Trophoblast cell (in vitro differentiated cells and primary cell): ENCODE measurements around the gene ANXA2R.

Experiments used
- DNase-seq, 2 donors: peaks; one replicate each; pipeline ENCODE4 v3.0.0-alpha.2; 2016
- H2AFZ ChIP-seq: 2 replicates; pipeline ENCODE4 v1.6.1; 2013; ENCODE audit warnings: low read length, moderate library complexity, mild to moderate bottlenecking; ENCODE audit not compliant: insufficient read depth, poor library complexity
- H2AK5ac ChIP-seq: 2 replicates; pipeline ENCODE4 v1.6.1; 2013; ENCODE audit warnings: mild to moderate bottlenecking, low read length
- H2BK120ac ChIP-seq: 2 replicates; pipeline ENCODE4 v1.6.1; 2013; ENCODE audit warnings: low read length, mild to moderate bottlenecking, moderate library complexity; ENCODE audit not compliant: insufficient read depth, poor library complexity
- H2BK12ac ChIP-seq: 2 replicates; pipeline ENCODE4 v1.6.1; 2013; ENCODE audit warnings: mild to moderate bottlenecking, low read length, moderate library complexity
- H2BK5ac ChIP-seq: 2 replicates; pipeline ENCODE4 v1.6.1; 2013; ENCODE audit warnings: low read length, low read depth, moderate library complexity, mild to moderate bottlenecking; ENCODE audit not compliant: poor library complexity
- H3K14ac ChIP-seq: 2 replicates; pipeline ENCODE4 v1.6.1; 2013; ENCODE audit warnings: mild to moderate bottlenecking, low read length
- H3K18ac ChIP-seq: 2 replicates; pipeline ENCODE4 v1.6.1; 2013; ENCODE audit warnings: mild to moderate bottlenecking, low read length
- H3K23ac ChIP-seq: 2 replicates; pipeline ENCODE4 v1.6.1; 2013; ENCODE audit warnings: low read length
- H3K27ac ChIP-seq: 2 replicates; pipeline ENCODE4 v1.5.1; 2013; ENCODE audit warnings: low read depth, mild to moderate bottlenecking, inconsistent platforms, low read length, moderate library complexity
- H3K27me3 ChIP-seq: 2 replicates; pipeline ENCODE4 v1.6.1; 2013; ENCODE audit warnings: inconsistent platforms, mild to moderate bottlenecking, low read length, moderate library complexity; ENCODE audit not compliant: insufficient read depth
- H3K36me3 ChIP-seq, 2 experiments: 1 replicate in 1 of 2; 2 replicates in 1 of 2; pipeline ENCODE4 v1.6.1; 2013; ENCODE audit warnings: low read length in 2 of 2, mild to moderate bottlenecking in 2 of 2, moderate library complexity in 1 of 2; ENCODE audit not compliant: insufficient read depth in 2 of 2, control insufficient read depth in 1 of 2
- H3K4ac ChIP-seq: 2 replicates; pipeline ENCODE4 v1.6.1; 2013; ENCODE audit warnings: low read depth, mild to moderate bottlenecking, low read length, moderate library complexity
- H3K4me1 ChIP-seq, 2 experiments: 1 replicate in 1 of 2; 2 replicates in 1 of 2; pipeline ENCODE4 v1.6.1; 2013; ENCODE audit warnings: low read length in 2 of 2, mild to moderate bottlenecking in 2 of 2, moderate library complexity in 1 of 2; ENCODE audit not compliant: insufficient read depth in 2 of 2, control insufficient read depth in 1 of 2
- H3K4me2 ChIP-seq: 2 replicates; pipeline ENCODE4 v1.6.1; 2013; ENCODE audit warnings: inconsistent platforms, mild to moderate bottlenecking, low read length, moderate library complexity
- H3K4me3 ChIP-seq: 2 replicates; pipeline ENCODE4 v1.5.1; 2013; ENCODE audit warnings: mild to moderate bottlenecking, low read depth, low read length, inconsistent platforms
- H3K79me1 ChIP-seq: one replicate; pipeline ENCODE4 v1.6.1; 2013; ENCODE audit warnings: low read length
- H3K79me2 ChIP-seq: 2 replicates; pipeline ENCODE4 v1.6.1; 2013; ENCODE audit warnings: low read length, mild to moderate bottlenecking; ENCODE audit not compliant: control insufficient read depth, insufficient read depth, poor library complexity
- H3K9ac ChIP-seq: 2 replicates; pipeline ENCODE4 v1.6.1; 2013; ENCODE audit warnings: mild to moderate bottlenecking, low read length
- H3K9me3 ChIP-seq: 2 replicates; pipeline ENCODE4 v1.6.1; 2013; ENCODE audit warnings: low read depth, mild to moderate bottlenecking, control low read depth, inconsistent platforms, low read length; ENCODE audit not compliant: insufficient read depth
- H4K12ac ChIP-seq: 2 replicates; pipeline ENCODE4 v1.6.1; 2013; ENCODE audit warnings: low read depth, mild to moderate bottlenecking, low read length, moderate library complexity
- H4K8ac ChIP-seq: 2 replicates; pipeline ENCODE4 v1.6.1; 2013; ENCODE audit warnings: low read depth, mild to moderate bottlenecking, low read length, moderate library complexity
- H4K91ac ChIP-seq: one replicate; pipeline ENCODE4 v1.6.1; 2013; ENCODE audit warnings: low read depth, mild to moderate bottlenecking, low read length, moderate library complexity
- WGBS: extraction: QIAGEN DNeasy Blood & Tissue Kit; methylation state at CpG from one replicate; pipeline ENCODE4 v1.1.7; 2013; ENCODE audit warnings: missing lambda C conversion rate; ENCODE audit not compliant: insufficient read length, insufficient coverage; ENCODE audit errors: extremely low coverage; 5-methylcytosine and 5-hydroxymethylcytosine counted together

ANXA2R gene

GRCh38 chr5:43038496-43038989 lies 1.6 kb downstream of the ANXA2R start:
- no peak overlapping the region for H4K8ac ChIP-seq

GRCh38 chr5:43037636-43038495 lies 2.3 kb downstream of the ANXA2R start:
- Histone ChIP-seq H3K9ac (no peak overlapping the region), H3K23ac (no peak overlapping the region), H4K8ac (no peak overlapping the region), H3K4ac (no peak overlapping the region), H3K4me1 (peaks cover 21 to 30% of the 10 kb centered on the region in 2 experiments), H2BK120ac (no peak overlapping the region), H3K27me3 (peaks cover 52% of the 10 kb centered on the region), H3K36me3 (no peaks in the 10 kb centered on the region), H3K27ac (no peak overlapping the region), H2BK12ac (no peak overlapping the region), H4K12ac (no peak overlapping the region), H3K14ac (no peak overlapping the region), H3K4me2 (no peak overlapping the region), H3K79me1 (peaks cover 9% of the 10 kb centered on the region), H3K4me3 (no peak overlapping the region), H2BK5ac (no peak overlapping the region), H2AFZ (no peak overlapping the region), H2AK5ac (no peak overlapping the region), H4K91ac (no peak overlapping the region), H3K79me2 (peaks cover 2% of the 10 kb centered on the region), H3K18ac (no peak overlapping the region), H3K9me3 (no peaks in the 10 kb centered on the region)
- no CpG with 5 or more reads among the region's 24 CpGs for WGBS
- DNase-seq, result no peak

More at GRCh38 chr5:43038496-43038989, 1.6 kb downstream of the ANXA2R start:
- Histone ChIP-seq H3K4ac (no peak overlapping the region), H3K18ac (no peak overlapping the region), H4K91ac (no peak overlapping the region), H3K27me3 (peaks cover 57% of the 10 kb centered on the region), H3K4me3 (no peak overlapping the region), H3K9ac (no peak overlapping the region), H3K36me3 (no peaks in the 10 kb centered on the region), H3K27ac (no peak overlapping the region), H3K4me1 (peaks cover 26 to 35% of the 10 kb centered on the region in 2 experiments), H2AK5ac (no peak overlapping the region), H2BK5ac (no peak overlapping the region), H3K4me2 (no peak overlapping the region), H3K23ac (no peak overlapping the region), H3K9me3 (no peaks in the 10 kb centered on the region), H2BK120ac (no peak overlapping the region), H3K79me1 (peaks cover 9% of the 10 kb centered on the region), H4K12ac (no peak overlapping the region), H3K79me2 (peaks cover 2% of the 10 kb centered on the region), H2AFZ (no peak overlapping the region), H2BK12ac (no peak overlapping the region), H3K14ac (no peak overlapping the region)
- DNase-seq, result no peak
- WGBS, result no CpG with 5 or more reads among the region's 17 CpGs

- Histone ChIP-seq H3K36me3 (no peaks in the 10 kb centered on the region), H3K9me3 (no peaks in the 10 kb centered on the region), H3K4ac (no peak overlapping the region), H3K79me2 (peaks cover 2% of the 10 kb centered on the region), H2AFZ (no peak overlapping the region), H3K27ac (no peak overlapping the region), H3K4me1 (peaks cover 16 to 23% of the 10 kb centered on the region in 2 experiments), H3K9ac (no peak overlapping the region), H3K23ac (no peak overlapping the region), H2BK5ac (no peak overlapping the region), H3K18ac (no peak overlapping the region), H2BK120ac (no peak overlapping the region), H3K4me2 (no peak overlapping the region), H4K12ac (no peak overlapping the region), H3K27me3 (peaks cover 48% of the 10 kb centered on the region), H3K14ac (no peak overlapping the region), H3K79me1 (peaks cover 8% of the 10 kb centered on the region), H4K91ac (no peak overlapping the region), H4K8ac (no peak overlapping the region), H2AK5ac (no peak overlapping the region), H2BK12ac (no peak overlapping the region), H3K4me3 (no peak overlapping the region)
- no peak for DNase-seq
- WGBS, result no CpG with 5 or more reads among the region's 36 CpGs
Observed at GRCh38 chr5:43036856-43037635, 3.1 kb downstream of the ANXA2R start.

- Histone ChIP-seq H3K27me3 (peaks cover 43% of the 10 kb centered on the region), H2BK12ac (no peak overlapping the region), H3K4ac (no peak overlapping the region), H4K91ac (no peak overlapping the region), H3K4me3 (no peak overlapping the region), H3K79me1 (peaks cover 4% of the 10 kb centered on the region), H4K12ac (no peak overlapping the region), H3K23ac (no peak overlapping the region), H3K4me1 (peaks cover 11 to 22% of the 10 kb centered on the region in 2 experiments), H3K27ac (no peak overlapping the region), H2BK5ac (no peak overlapping the region), H3K18ac (no peak overlapping the region), H4K8ac (no peak overlapping the region), H3K79me2 (peaks cover 2% of the 10 kb centered on the region), H3K9ac (no peak overlapping the region), H3K14ac (no peak overlapping the region), H3K36me3 (no peaks in the 10 kb centered on the region), H3K9me3 (no peaks in the 10 kb centered on the region), H2AK5ac (no peak overlapping the region), H3K4me2 (no peak overlapping the region), H2AFZ (no peak overlapping the region), H2BK120ac (no peak overlapping the region)
- DNase-seq, result no peak
- WGBS, result no CpG with 5 or more reads among the region's 1 CpG
Observed at GRCh38 chr5:43036409-43036808, 3.7 kb downstream of the ANXA2R start.
